A204.1 (cell line): ENCODE measurements around the gene ZGPAT.

Experiments used
- FAIRE-seq: peaks from 2 replicates; lab custom pipeline; 2012; peaks lifted over from hg19 to GRCh38; lab: Jason Lieb, UNC

The ZGPAT gene

DNA sequence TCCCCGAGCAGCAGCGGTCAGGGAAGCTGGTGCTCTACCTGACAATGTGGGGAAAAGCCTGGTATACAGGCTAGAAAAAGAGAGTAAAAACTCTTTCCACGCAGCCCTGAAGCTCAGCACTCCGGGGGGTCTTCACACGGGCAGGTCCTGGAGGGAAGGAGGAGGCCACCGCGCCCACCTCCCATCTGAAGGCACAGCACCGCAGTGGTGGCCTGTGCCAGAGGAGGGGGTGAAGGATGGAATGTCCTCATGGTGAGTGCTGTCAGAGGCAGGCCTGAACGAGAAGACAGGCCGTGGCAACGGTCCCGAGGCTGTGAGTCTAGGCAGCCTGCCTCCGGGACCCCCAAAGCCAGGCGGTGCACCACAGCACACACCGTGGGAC lies 37.6 kb downstream of the ZGPAT start:
- FAIRE-seq = no peak

DNA sequence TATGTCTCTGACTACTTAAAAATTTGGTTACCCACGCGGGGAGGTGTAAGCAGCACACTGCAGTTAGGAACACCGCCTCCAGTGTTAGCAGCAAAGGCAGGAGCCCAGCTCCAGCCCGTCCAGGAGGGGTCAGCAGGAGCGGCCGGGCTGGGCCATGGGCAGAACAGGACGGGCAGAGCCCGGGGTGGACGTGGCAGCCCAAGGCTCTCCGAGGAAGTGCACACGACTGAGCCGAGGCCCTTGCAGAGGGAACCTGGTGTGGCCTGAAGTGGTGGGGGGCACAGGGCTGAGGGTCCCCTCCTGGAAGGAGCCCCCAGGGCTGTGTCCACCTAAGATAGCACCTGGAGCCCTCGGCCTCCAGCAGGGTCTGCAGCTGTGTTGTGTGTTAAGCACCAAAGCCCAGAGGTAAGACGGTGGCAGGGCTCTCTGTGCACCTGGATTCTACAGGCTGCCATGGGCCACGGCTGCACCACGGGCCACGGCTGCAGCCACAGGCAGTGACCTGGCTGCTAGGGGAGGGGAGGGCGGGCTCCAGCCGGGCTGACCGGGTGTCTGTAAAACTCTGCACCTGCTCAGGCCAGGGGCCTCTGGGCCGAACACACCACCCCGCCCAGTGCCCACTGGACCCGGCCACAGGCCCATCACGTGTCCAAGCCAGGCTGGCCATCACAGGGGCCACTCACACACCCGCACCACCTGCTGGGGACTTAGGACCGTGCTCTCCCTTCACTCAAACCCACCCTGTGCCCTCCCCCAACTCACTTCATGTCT lies 38.3 kb downstream of the ZGPAT start:
- FAIRE-seq = no peak

DNA sequence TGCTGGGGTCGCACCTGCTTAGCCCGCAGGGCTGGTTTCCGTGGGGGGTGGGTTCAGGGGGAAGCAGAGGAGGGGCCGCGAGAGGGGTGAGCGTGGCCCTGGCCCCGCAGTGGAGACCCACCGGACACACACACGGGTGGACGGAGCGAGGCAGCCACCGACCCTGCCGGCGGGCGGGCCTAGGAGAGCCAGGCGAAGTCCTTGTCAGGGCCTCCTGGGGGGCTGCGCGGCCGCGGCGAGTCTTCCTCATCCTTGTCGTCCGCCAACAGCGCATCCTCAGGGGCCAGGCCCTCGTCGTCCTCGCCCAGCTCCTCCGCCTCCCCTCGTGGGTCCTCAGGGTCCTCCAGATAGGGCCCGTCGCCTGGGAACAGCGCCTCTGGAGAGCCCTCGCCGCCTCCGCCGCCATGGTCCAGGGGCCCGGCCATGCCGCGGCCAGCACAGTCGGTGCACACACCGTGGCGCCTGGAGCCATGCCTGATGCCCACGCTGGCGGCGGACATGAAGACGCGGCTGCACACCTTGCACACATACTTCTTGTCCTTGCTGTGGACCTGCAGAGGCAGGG lies 39.0 kb downstream of the ZGPAT start:
- FAIRE-seq = no peak

DNA sequence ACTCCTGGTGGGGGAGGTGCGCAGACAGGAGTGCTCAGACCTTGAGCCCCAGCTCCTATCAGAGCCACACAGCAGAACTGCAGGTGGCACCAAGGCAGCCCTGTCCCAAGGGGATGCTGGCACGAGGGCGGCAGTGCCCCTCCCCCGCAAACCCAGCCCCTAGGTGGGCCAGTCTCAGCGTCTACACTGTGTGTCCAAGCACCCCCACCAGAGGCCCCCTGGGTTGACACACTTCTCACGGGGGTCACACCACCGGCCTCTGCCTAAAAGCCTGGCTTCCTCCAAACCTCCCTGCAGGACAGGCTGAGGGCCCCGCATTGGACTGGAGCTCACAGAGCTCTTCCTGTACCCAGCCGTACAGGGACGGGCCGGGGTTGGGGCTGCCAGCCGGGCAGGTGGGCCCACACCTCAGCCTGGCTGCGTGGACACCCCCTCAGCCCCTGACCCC lies 39.8 kb downstream of the ZGPAT start:
- FAIRE-seq = no peak

DNA sequence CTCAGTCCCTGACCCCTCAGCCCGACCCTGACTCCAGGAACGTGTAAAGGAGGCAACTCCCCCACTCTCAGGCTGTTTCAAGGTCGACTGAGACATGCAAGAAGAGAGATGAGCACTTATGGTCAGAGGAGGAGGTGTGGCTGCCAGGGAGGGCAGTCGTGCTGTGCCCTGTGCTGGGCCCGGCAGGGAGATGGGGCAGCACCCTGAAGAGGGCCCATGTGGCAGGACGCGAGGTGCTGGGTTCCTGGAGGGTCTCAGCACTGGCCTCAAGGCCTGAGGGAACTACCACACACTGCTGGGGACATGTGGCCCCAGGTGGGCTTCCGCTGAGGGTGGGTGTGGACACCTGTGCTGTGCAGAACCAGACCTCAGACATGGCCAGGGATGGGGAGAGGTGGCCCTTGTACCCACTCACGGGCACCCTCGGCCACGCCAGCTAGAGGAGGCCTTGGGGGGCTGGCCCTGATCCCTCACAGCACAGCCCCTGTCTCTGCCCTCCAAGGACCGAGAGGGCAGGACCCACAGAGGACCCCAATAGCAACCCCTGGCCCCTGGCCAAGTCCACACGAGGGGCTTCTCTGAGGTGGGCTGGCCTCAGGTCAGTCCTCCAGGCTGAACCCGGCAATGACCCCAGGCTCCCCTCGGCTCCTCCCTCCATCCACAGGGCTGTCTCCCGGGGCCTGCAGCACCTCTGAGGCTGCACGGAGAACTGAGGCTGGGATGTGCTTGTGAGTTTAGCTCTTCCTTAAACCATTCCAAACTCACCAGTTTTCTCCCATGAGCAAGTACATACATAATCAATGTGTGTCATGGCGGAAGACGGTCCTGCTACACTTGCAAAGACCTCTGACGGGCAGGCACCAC lies 40.5 kb downstream of the ZGPAT start:
- FAIRE-seq = no peak

DNA sequence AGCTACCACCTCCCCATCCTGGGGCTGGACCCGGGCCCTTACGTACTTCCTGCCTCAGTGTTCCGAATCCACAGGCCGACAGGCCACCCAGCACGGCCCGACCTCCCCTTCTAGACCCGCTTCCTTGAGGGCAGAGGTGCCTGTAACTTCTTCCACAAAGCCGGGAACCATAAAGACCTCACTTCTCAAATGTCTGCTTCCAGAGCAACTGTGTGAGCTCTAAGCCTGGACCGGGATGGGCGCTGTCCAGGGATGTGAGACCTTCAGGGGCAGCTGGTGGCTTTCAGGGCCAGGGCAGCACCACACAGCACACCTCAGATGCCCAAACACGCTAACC lies 41.1 kb downstream of the ZGPAT start:
- no peak for FAIRE-seq

DNA sequence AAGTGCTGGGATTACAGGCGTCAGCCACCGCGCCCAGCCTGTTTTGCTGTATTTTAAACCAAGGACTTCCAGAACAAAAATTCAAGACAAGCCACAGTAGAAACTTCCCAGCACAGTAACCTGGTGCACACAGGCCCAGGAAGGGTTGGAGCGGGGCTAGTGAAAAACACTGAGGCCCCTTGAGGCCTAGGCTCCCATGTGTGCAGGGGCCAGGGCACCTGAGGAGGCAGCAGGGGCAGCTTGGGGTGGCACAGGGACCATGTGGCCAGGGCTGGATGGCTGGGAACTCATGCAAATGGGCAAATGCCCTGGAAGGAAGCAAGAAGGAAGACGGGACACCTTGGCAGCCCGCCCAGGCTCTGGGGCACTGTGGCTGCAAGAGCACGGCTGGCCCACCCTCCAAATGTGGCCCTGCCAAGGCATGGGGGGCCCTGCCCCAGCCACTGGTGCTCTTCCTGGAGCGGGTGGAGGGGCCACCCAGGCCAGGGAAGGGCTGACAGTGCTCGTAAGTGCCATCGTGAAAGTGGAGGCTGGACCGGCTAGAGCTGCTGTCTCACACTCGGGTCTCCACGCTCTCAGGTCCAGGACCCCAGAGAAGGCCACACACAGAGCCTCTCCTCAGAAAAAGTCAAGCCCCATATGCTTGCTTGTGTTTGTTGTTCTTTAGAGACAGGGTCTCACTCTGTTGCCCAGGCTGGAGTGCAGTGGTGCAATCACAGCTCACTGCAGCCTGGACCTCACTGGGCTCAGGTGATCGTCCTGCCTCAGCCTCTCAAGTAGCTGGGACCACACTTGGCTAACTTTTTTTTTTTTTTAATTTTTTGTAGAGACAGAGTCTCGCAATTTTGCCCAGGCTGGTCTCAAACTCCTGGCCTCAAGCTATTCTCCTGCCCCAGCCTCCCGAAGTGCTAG lies 42.0 kb downstream of the ZGPAT start:
- FAIRE-seq = no peak

DNA sequence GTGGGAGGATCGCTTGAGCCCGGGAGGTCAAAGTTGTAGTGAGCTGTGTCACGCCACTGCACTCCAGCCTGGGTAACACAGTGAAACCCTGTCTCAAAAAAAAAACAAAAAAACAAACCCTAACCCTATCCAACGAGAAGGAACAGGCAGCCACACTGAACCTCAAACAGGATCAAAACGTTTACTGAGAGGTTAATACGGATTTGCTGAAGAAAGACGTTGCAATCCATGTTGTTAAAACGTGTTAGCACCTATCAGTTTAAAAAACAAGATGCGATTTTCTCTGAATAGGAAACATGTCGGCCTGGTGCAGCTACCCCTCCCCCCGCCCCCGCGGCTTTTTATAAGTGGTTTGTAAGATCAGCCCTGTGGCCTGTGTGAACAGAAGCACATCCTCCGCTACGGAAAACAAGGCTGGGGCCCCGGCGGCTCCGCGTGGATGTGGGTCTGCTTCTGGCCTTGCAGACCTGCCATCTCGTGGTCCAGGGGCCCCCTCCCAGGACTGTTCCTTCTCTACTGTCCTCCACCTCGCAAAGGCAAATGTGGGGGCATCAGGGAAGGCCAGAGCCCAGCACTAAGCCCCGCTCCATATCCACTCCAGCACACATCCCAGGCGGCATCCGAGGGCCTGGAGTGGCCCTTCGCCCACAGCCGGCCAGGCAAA lies 43.1 kb downstream of the ZGPAT start:
- no peak for FAIRE-seq

DNA sequence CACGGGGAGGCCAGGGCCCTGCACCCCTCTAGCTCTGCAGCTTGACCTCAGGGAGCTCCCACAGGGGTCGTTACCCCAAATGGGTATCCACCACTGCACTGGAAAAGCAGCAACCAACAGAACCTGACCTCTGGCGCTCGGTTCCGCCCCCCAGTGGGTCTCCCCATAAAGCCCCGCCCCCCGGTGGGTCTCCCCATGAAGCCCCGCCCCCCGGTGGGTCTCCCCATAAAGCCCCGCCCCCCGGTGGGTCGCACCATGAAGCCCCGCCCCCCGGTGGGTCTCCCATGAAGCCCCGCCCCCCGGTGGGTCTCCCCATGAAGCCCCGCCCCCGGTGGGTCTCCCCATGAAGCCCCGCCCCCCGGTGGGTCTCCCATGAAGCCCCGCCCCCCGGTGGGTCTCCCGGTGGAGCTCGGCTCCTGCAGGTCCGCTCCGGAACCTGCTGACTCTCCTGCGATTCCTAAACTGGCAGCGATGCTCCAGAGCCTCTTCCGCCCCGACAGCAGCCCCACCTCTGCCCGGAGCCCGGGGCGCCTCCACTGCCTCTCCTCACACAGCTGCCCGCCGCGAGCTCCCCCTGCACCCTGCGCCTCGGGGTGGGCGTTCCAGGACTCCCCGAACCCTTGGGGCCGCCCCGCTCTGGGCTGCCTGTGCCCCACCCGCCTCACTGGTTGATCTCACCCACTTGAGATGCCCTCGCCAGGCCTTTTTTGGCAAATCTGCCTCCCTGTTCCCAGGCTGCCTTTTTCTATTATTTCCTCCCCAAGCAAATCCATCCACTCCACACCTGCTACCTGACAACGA lies 43.8 kb downstream of the ZGPAT start:
- no peak for FAIRE-seq

DNA sequence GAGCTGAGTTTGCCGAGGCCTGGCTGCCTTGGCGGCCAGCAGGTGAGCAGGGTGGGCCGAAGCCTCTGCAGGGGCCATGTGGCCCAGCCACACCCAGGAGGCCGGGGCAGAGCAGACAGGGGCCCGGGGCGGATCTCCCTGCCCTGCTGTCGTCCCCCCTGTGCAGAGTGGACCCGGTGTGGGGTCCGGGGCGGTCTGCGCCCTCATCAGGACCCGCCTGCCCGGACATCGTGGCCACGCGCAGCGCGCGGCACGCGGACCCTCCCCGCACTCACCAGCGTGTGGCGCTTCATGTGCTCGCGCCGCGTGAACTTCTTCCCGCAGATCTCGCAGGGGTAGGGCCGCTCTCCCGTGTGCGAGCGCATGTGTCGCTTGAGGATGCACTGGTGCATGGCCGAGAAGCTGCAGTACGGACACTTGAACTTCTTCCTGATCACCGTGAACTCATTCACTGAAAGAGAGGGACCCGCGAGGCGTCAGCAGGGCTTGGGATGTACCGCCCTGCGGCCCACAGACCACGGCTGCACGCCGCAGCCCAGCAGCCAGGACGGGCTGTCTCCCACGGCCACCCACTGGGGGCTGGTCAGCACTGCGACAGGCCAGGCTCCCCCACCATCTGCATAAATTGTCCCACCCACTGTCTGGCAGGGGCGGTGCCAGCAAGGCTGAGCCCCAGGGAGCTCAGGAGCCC lies 44.7 kb downstream of the ZGPAT start:
- no peak for FAIRE-seq

DNA sequence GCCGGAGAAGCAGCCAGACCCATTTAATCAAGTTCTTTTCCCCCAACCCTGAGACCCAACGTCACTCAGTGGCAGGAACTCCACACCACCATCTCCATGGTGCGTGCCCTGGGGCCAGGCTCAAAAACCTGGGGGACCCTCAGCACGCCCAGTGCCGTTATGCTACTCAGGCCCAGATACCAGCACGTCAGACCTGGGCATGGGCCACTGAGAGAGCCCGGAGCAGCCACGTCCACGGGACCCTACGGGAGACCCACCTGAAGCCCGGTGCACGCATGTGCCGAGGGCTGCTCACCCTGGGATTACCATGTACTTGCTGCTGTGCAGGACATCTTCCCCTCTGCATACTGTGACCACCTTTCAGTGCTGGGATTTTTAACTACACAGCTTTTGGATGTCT lies 45.5 kb downstream of the ZGPAT start:
- no peak for FAIRE-seq

DNA sequence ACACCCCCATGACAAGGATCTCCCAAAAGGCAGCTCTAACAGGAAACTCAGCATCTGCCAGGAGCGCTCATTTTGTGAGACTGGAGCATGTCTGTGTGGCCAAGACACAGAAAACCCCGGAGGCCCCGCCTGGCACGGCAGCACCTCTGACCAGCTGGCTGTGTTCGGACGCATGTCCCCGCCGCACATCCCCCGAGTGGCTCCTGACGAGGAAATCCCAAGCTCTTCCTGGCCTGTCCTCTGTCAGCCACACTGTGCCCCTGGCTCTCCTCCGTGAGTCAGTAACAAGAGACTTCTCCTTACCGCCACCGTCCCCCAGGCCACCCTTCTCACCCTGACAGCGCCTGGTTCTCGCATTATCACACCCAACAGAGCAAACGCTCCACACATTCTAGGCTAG lies 46.2 kb downstream of the ZGPAT start:
- FAIRE-seq = no peak

DNA sequence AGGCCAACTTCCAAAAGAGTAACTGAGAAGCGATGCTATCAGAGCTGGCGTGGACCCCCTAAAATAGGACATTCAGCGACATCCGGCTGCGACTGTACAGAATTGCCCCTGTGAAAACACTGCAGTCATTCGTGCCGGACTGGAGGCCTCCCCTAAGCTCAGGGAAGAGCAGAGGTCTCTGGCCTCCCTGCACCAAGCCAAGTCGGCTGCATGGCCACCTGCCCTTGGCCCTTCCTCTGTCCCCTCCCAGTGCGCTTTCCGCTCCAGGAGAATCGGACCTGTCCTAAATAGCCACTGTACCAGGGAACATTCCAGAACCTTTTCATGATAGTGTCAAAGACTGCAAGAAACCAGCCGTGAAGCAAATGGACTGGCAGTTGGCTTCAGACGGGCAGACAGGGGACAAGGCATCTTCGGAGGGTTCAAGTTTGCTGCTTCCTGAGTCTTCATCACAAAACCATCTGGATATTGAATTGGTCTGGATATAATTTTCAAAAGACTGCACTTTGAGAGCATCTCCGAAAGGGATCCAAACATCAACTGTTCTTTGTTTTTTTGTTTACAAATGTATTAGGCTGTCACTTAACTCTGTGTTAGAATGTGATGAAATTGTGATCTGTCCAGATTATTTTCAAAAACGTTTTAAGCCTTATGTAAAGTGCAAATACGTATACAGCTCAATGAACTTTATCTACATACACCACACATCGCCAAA lies 48.3 kb downstream of the ZGPAT start:
- FAIRE-seq = no peak

DNA sequence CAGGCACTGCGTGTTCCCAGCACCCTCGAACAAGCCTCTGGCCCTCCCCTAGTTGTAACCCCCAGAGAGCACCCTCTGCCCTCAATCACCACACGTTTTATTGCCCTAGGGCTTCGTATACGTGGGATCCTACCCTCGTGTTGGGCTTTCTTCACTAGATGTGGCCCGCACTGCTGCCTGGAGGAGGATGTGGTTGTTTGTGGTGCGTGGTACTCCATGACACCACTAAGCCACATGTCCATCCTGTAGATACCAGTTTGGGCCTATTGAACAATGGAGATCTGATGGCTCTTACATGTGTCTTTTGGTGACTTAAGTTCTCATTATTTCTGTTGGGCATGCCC lies 48.8 kb downstream of the ZGPAT start:
- no peak for FAIRE-seq

DNA sequence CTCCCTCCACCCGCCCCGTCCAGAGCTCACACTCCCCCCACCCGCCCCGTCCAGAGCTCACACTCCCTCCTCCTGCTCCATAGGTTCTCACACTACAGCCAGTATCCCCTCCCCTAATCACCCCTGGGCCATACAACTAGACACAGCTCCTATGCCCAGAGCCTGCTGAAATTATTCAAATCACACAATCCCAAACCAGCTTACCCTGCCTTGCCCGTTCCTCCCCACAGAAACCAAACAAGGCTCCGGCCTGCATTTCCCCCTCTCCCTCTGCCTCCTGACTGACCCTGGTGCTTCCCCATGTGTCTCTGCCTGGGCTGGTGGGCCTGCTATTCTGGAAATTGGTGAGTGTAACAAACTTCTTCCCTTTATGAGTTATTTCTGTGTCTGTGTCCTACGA lies 50.3 kb downstream of the ZGPAT start:
- FAIRE-seq = no peak

DNA sequence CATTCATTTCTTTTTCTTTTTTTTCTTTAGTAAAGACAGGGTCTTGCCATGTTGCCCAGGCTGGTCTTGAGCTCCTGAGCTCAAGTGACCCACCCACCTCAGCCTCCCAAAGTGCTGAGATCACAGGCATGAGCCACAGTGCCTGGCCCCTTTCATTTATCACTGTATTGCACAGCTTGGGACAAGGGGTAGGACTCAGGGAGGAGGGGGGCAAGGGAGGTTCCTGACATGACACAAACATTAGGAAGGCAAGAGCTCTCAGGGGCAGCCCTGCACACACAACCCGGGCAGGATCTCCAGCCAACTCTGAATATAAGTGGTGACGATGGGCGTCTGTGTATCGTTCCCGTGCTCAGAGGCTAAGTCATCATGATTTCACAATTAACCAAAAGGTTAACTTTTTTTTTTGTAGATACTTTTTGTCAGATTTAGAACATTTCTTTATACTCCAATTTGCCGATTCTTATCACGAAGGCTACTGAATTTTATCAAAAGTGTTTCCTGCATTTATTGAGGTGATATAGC lies 51.6 kb downstream of the ZGPAT start:
- FAIRE-seq = no peak

DNA sequence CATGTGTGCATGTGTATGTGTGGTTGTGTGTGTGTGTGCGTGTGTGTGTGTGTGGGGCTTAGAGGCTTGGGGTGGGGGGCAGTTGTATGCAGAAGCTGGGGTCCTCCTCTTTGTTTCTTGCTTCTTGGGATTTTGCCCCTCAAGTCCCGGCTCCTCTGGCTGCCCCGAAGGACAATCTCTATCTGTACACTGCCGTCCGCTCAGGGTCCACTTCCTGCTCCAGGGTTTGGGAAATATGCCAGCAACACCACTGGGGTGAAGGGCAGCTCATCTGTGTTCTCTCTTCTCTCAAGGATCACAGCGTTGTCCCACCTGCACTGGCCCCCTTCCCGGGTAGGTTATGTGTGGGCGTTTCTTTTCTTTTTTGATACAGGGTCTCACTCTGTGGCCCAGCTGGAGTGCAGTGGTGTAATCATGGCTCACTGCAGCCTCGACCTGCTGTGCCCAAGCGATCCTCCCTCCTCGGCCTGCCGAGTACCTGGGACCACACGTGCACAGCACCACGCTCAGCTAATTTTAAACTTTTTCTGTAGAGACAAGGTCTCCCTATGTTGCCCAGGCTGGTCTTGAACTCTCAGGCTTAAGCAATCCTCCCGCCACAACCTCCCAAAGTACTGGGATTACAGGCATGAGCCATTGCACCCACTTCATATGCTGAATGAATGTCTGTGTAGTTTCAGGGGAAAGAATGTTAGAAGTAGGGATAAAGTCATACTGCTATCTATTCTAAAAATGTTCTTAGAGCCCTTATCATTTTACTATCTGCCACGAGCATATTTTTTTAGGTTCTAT lies 57.4 kb downstream of the ZGPAT start:
- no peak for FAIRE-seq

DNA sequence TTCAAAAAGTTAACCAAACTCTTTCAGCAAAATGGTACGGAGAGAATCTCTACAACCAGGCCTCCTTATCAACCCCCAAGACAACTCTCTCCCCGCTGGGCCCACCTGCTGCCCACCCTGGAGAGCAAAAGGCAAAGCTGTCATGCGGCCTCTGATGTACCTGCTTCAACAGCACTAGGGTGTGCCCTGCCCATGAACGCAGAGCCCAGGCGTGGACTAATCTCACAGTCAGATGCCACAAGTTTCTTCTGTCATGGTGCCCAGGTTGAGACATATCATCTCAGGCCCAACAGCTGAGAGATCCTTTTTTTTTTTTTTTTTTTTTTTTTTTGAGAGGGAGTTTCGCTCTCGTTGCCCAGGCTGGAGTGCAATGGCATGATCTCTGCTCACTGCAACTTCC lies 58.1 kb downstream of the ZGPAT start:
- no peak for FAIRE-seq
